Measurements from ENCODE around the gene GFY.

DNA sequence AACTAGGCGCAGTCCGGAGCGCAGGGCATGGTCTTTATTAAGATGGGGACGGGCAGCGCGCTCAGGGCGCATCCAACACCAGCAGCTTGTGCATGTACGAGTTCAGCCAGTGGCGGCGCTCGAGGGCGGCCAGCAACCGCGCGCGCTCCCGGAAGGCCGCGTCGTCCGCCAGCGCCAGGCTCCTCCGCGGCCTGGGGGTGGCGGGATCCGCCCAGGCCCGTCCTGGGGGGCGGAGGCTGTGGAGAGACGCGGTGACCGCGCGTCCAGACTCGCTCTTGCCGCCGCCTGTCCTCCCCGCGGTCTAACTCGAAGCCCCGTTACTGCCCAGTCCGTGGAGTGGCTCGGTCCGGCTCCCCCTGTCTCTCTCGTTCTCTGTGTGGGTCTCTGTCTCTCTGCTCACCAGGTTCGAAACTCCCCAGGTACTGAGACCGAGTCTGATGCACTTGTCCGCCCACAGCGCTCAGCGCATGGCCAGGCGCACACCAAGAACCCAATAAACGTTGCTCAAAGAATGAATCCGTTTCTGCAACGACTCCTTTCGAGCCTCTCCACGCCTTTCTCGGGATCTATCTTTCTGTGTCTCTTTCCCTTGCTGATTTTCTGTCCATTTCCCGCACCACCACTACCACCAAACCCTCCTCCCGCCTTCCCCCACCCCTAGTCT lies 2.6 kb upstream of the GFY start:
- TF ChIP-seq EZH2 (optimal IDR thresholded peaks at IDR 0.05; ENCODE audit: low read depth, low read length) (no peak), EZH2phosphoT487 (IDR thresholded peaks at IDR 0.05; ENCODE audit: low read length) (peak; percentile 59; the same call in 1 of the 2 replicates)
- TF ChIP-seq, protein P1, sequence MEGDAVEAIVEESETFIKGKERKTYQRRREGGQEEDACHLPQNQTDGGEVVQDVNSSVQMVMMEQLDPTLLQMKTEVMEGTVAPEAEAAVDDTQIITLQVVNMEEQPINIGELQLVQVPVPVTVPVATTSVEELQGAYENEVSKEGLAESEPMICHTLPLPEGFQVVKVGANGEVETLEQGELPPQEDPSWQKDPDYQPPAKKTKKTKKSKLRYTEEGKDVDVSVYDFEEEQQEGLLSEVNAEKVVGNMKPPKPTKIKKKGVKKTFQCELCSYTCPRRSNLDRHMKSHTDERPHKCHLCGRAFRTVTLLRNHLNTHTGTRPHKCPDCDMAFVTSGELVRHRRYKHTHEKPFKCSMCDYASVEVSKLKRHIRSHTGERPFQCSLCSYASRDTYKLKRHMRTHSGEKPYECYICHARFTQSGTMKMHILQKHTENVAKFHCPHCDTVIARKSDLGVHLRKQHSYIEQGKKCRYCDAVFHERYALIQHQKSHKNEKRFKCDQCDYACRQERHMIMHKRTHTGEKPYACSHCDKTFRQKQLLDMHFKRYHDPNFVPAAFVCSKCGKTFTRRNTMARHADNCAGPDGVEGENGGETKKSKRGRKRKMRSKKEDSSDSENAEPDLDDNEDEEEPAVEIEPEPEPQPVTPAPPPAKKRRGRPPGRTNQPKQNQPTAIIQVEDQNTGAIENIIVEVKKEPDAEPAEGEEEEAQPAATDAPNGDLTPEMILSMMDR (IDR thresholded peaks at IDR 0.05; ENCODE audit: low read length): peak; percentile 47
